GM23338 (cell line): Measurements from ENCODE around the gene KCTD3. TPM values are rescaled to one million over a fixed set of nuclear protein-coding genes. Genes with fewer than 3 reads are reported as not detected.

Source experiments
- ATAC-seq: fragments of 200-7000 bp; cut with Tn5 transposase; 3 replicates; pipeline ENCODE4 v1.9.1; 2020
- DNase-seq: peaks from one replicate; pipeline ENCODE4 v3.0.0-alpha.2; 2015; ENCODE audit warnings: low spot score
- H2AFZ ChIP-seq: fragments of 200-600 bp; sonication (generic); 2 replicates; pipeline ENCODE4 v1.8.0; 2016; ENCODE audit warnings: antibody characterized with exemption, mild to moderate bottlenecking, moderate library complexity
- H3F3A ChIP-seq: fragments of 200-600 bp; sonication (generic); replicated peaks from 2 replicates; pipeline ENCODE4 v1.8.0; 2017; ENCODE audit warnings: antibody characterized with exemption, mixed run types, low read depth
- H3K27ac ChIP-seq: fragments of 200-600 bp; sonication (generic); 2 replicates; pipeline ENCODE4 v1.6.1; 2016; ENCODE audit warnings: low read depth
- H3K27me3 ChIP-seq: fragments of 200-600 bp; sonication (generic); 2 replicates; pipeline ENCODE4 v1.8.0; 2016; ENCODE audit warnings: mild to moderate bottlenecking, mixed run types, moderate library complexity; ENCODE audit not compliant: insufficient read depth
- H3K36me3 ChIP-seq: fragments of 200-600 bp; sonication (generic); 2 replicates; pipeline ENCODE4 v1.8.0; 2016; ENCODE audit warnings: mild to moderate bottlenecking; ENCODE audit not compliant: insufficient read depth
- H3K4me1 ChIP-seq: fragments of 200-600 bp; sonication (generic); 2 replicates; pipeline ENCODE4 v1.8.0; 2016; ENCODE audit warnings: mild to moderate bottlenecking, moderate library complexity; ENCODE audit not compliant: insufficient read depth
- H3K4me2 ChIP-seq: fragments of 200-600 bp; sonication (generic); 2 replicates; pipeline ENCODE4 v1.7.1; 2017; ENCODE audit warnings: mixed run types
- H3K4me3 ChIP-seq: fragments of 200-600 bp; sonication (generic); 2 replicates; pipeline ENCODE4 v1.6.1; 2016; ENCODE audit warnings: mixed run types
- H3K79me2 ChIP-seq: fragments of 200-600 bp; sonication (generic); replicated peaks from 2 replicates; pipeline ENCODE4 v1.8.0; 2017; ENCODE audit warnings: mild to moderate bottlenecking; ENCODE audit not compliant: insufficient read depth
- H3K9me2 ChIP-seq: fragments of 200-600 bp; sonication (generic); 2 replicates; pipeline ENCODE4 v1.8.0; 2017; ENCODE audit not compliant: insufficient read depth
- H4K20me1 ChIP-seq: fragments of 200-600 bp; sonication (generic); replicated peaks from 2 replicates; pipeline ENCODE4 v1.8.0; 2017; ENCODE audit warnings: mild to moderate bottlenecking; ENCODE audit not compliant: insufficient read depth
- H3K27ac Mint-ChIP-seq: 2 replicates; pipeline ENCODE4 v1.8.0; 2020; ENCODE audit warnings: inconsistent platforms, mild to moderate bottlenecking, moderate library complexity, mixed read lengths
- H3K27me3 Mint-ChIP-seq: 3 replicates; pipeline ENCODE4 v1.8.0; 2022; ENCODE audit warnings: low read depth, mild to moderate bottlenecking, moderate library complexity, mixed read lengths, inconsistent platforms; ENCODE audit not compliant: insufficient read depth, poor library complexity
- H3K36me3 Mint-ChIP-seq: 3 replicates; pipeline ENCODE4 v1.8.0; 2021; ENCODE audit warnings: low read depth, mild to moderate bottlenecking, inconsistent platforms, moderate library complexity, mixed read lengths
- H3K4me1 Mint-ChIP-seq: 3 replicates; pipeline ENCODE4 v1.8.0; 2020; ENCODE audit warnings: mild to moderate bottlenecking, inconsistent platforms, mixed read lengths
- H3K4me3 Mint-ChIP-seq: 3 replicates; pipeline ENCODE4 v1.8.0; 2021; ENCODE audit warnings: moderate library complexity, mild to moderate bottlenecking, inconsistent platforms, mixed read lengths
- H3K9me3 Mint-ChIP-seq: 3 replicates; pipeline ENCODE4 v1.8.0; 2020; ENCODE audit warnings: moderate library complexity, mild to moderate bottlenecking, inconsistent platforms, mixed read lengths
- EZH2 ChIP-seq: fragments of 200-600 bp; sonication (generic); IDR thresholded peaks from one replicate; pipeline ENCODE4 v1.8.0; 2017; ENCODE audit warnings: antibody characterized with exemption, mild to moderate bottlenecking, low read depth; ENCODE audit not compliant: unreplicated experiment
- EZH2phosphoT487 ChIP-seq: fragments of 200-600 bp; sonication (generic); IDR thresholded peaks from one replicate; pipeline ENCODE4 v1.8.1; 2018; ENCODE audit warnings: antibody characterized with exemption; ENCODE audit not compliant: unreplicated experiment
- JUNB ChIP-seq: IDR thresholded peaks from one replicate; pipeline ENCODE4 v1.6.1; 2016; ENCODE audit warnings: antibody characterized with exemption; ENCODE audit not compliant: unreplicated experiment
- NANOG ChIP-seq: IDR thresholded peaks from 2 replicates; pipeline ENCODE4 v1.6.1; 2016; ENCODE audit warnings: antibody characterized with exemption, borderline replicate concordance
- STAT1 ChIP-seq: IDR thresholded peaks from one replicate; pipeline ENCODE4 v1.6.1; 2016; ENCODE audit warnings: antibody characterized with exemption; ENCODE audit not compliant: unreplicated experiment
- ZNF114 ChIP-seq: fragments of 250-450 bp; sonication (Bioruptor Pico); IDR thresholded peaks from 2 replicates; pipeline ENCODE4 v1.5.0; 2020; ENCODE audit warnings: mild to moderate bottlenecking, moderate library complexity
- ZNF331 ChIP-seq: fragments of 250-450 bp; sonication (Bioruptor Pico); IDR thresholded peaks from 2 replicates; pipeline ENCODE4 v1.5.0; 2020; ENCODE audit warnings: low read depth, mild to moderate bottlenecking, moderate library complexity
- ZNF462 ChIP-seq: fragments of 250-450 bp; sonication (Bioruptor Pico); IDR thresholded peaks from 2 replicates; pipeline ENCODE4 v1.5.0; 2020; ENCODE audit warnings: mild to moderate bottlenecking, moderate library complexity
- polyA plus RNA-seq: library from polyadenylated mRNA; unstranded; fragments of >200 nt; fragmentation: Nextera tagmentation; extraction: Ambion mirVana; gene quantifications from 2 replicates; pipeline ENCODE4 v1.2.1, GENCODE V29; 2016
- total RNA-seq: library from RNA; depleted of rRNA; stranded (reverse); fragments of >200 nt; shearing (Covaris generic); gene quantifications from 2 replicates; pipeline ENCODE4 v1.2.3, GENCODE V29; 2014
- TF ChIP-seq, protein P1 (sequence below): IDR thresholded peaks from 2 replicates; pipeline ENCODE4 v1.6.1; 2016; ENCODE audit warnings: antibody characterized with exemption
- TF ChIP-seq, protein P2 (sequence below): IDR thresholded peaks from one replicate; pipeline ENCODE4 v1.6.1; 2018; ENCODE audit warnings: antibody characterized with exemption; ENCODE audit not compliant: unreplicated experiment
- TF ChIP-seq, protein P3 (sequence below), 2 experiments: fragments of 200-600 bp in 1 of 2; sonication (generic) in 1 of 2; conservative IDR thresholded peaks; 2 replicates each; pipeline versions ENCODE4 v1.5.1 to v1.6.1; 2016 to 2017; ENCODE audit warnings: antibody characterized with exemption in 2 of 2, low read depth in 2 of 2, mild to moderate bottlenecking in 2 of 2, moderate library complexity in 1 of 2

Gene KCTD3
- total and polyA plus RNA-seq, 2 experiments from 2014 or later = 29.4 to 60.3 TPM

GRCh38 chr1:215583185-215583749 lies 16.2 kb downstream of the KCTD3 start (continued):
- TF ChIP-seq ZNF462 (CRISPR knock-in tag) (no peak), JUNB (no peak), ZNF331 (CRISPR knock-in tag) (no peak), EZH2phosphoT487 (no peak), NANOG (no peak)
- TF ChIP-seq, protein P1, sequence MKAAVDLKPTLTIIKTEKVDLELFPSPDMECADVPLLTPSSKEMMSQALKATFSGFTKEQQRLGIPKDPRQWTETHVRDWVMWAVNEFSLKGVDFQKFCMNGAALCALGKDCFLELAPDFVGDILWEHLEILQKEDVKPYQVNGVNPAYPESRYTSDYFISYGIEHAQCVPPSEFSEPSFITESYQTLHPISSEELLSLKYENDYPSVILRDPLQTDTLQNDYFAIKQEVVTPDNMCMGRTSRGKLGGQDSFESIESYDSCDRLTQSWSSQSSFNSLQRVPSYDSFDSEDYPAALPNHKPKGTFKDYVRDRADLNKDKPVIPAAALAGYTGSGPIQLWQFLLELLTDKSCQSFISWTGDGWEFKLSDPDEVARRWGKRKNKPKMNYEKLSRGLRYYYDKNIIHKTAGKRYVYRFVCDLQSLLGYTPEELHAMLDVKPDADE = no peak

- peaks cover 68% of the 10 kb centered on the region for H3K36me3 Mint-ChIP-seq
- DNase-seq = no peak
- H4K20me1 ChIP-seq = 0 out of 2 replicates have a peak, but pooled peaks cover 2% of the 10 kb centered on the region
- no peak overlapping the region for H2AFZ ChIP-seq
- peaks cover 18% of the 10 kb centered on the region for H3K9me3 Mint-ChIP-seq
- no peaks in the 10 kb centered on the region for H3F3A ChIP-seq
- H3K36me3 ChIP-seq = peaks cover 32% of the 10 kb centered on the region; the same call in 1 of the 2 replicates
- no peak for ATAC-seq
- no peaks in the 10 kb centered on the region for H3K79me2 ChIP-seq
- no peaks in the 10 kb centered on the region for H3K27me3 ChIP-seq
- H3K4me3 ChIP-seq = no peak overlapping the region
- no peak overlapping the region for H3K27ac ChIP-seq
- peaks cover 7% of the 10 kb centered on the region; the same call in 2 of the 3 replicates for H3K4me1 Mint-ChIP-seq
- no peak overlapping the region for H3K4me2 ChIP-seq
- no peaks in the 10 kb centered on the region; the same call in 1 of the 2 replicates for H3K4me1 ChIP-seq
- H3K27ac Mint-ChIP-seq = no peak overlapping the region
- H3K27me3 Mint-ChIP-seq = peaks cover 5% of the 10 kb centered on the region
- no peaks in the 10 kb centered on the region for H3K9me2 ChIP-seq
- H3K4me3 Mint-ChIP-seq = no peak overlapping the region
- TF ChIP-seq, protein P2, sequence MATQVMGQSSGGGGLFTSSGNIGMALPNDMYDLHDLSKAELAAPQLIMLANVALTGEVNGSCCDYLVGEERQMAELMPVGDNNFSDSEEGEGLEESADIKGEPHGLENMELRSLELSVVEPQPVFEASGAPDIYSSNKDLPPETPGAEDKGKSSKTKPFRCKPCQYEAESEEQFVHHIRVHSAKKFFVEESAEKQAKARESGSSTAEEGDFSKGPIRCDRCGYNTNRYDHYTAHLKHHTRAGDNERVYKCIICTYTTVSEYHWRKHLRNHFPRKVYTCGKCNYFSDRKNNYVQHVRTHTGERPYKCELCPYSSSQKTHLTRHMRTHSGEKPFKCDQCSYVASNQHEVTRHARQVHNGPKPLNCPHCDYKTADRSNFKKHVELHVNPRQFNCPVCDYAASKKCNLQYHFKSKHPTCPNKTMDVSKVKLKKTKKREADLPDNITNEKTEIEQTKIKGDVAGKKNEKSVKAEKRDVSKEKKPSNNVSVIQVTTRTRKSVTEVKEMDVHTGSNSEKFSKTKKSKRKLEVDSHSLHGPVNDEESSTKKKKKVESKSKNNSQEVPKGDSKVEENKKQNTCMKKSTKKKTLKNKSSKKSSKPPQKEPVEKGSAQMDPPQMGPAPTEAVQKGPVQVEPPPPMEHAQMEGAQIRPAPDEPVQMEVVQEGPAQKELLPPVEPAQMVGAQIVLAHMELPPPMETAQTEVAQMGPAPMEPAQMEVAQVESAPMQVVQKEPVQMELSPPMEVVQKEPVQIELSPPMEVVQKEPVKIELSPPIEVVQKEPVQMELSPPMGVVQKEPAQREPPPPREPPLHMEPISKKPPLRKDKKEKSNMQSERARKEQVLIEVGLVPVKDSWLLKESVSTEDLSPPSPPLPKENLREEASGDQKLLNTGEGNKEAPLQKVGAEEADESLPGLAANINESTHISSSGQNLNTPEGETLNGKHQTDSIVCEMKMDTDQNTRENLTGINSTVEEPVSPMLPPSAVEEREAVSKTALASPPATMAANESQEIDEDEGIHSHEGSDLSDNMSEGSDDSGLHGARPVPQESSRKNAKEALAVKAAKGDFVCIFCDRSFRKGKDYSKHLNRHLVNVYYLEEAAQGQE = no peak
- TF ChIP-seq STAT1 (no peak), ZNF114 (no peak), JUNB (no peak), NANOG (no peak), EZH2 (no peak)
- TF ChIP-seq, protein P3, sequence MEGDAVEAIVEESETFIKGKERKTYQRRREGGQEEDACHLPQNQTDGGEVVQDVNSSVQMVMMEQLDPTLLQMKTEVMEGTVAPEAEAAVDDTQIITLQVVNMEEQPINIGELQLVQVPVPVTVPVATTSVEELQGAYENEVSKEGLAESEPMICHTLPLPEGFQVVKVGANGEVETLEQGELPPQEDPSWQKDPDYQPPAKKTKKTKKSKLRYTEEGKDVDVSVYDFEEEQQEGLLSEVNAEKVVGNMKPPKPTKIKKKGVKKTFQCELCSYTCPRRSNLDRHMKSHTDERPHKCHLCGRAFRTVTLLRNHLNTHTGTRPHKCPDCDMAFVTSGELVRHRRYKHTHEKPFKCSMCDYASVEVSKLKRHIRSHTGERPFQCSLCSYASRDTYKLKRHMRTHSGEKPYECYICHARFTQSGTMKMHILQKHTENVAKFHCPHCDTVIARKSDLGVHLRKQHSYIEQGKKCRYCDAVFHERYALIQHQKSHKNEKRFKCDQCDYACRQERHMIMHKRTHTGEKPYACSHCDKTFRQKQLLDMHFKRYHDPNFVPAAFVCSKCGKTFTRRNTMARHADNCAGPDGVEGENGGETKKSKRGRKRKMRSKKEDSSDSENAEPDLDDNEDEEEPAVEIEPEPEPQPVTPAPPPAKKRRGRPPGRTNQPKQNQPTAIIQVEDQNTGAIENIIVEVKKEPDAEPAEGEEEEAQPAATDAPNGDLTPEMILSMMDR (conservative IDR thresholded peaks at IDR 0.05; ENCODE audit: low read depth in 2 of 2) = no peak
- TF ChIP-seq, protein P1 = no peak
Measured at GRCh38 chr1:215584389-215584788, 17.3 kb downstream of the KCTD3 start.
